Smooth muscle cell (in vitro differentiated cells): ENCODE measurements around the gene RPL22L1. TPM values are rescaled to one million over a fixed set of nuclear protein-coding genes. Genes with fewer than 3 reads are reported as not detected.

Source experiments
- DNase-seq: peaks from one replicate; lab custom pipeline; 2025; ENCODE audit not compliant: unreplicated experiment; lab: John Stamatoyannopoulos, UW
- H2AFZ ChIP-seq: fragments of 200-600 bp; sonication (generic); 2 replicates; pipeline ENCODE4 v1.6.0; 2016; ENCODE audit warnings: antibody characterized with exemption, low read depth, mild to moderate bottlenecking
- H3F3A ChIP-seq: fragments of 200-600 bp; sonication (generic); 2 replicates; pipeline ENCODE4 v1.6.0; 2017; ENCODE audit warnings: antibody characterized with exemption, low read depth
- H3K27ac ChIP-seq: fragments of 200-600 bp; sonication (generic); 2 replicates; pipeline ENCODE4 v1.5.1; 2016; ENCODE audit warnings: low read depth, mild to moderate bottlenecking
- H3K27me3 ChIP-seq: fragments of 200-600 bp; sonication (generic); 2 replicates; pipeline ENCODE4 v1.6.1; 2016; ENCODE audit warnings: low read depth, mild to moderate bottlenecking
- H3K36me3 ChIP-seq: fragments of 200-600 bp; sonication (generic); 2 replicates; pipeline ENCODE4 v1.5.1; 2016; ENCODE audit warnings: low read depth
- H3K4me1 ChIP-seq: fragments of 200-600 bp; sonication (generic); 2 replicates; pipeline ENCODE4 v1.5.1; 2016; ENCODE audit warnings: low read depth
- H3K4me2 ChIP-seq: fragments of 200-600 bp; sonication (generic); 2 replicates; pipeline ENCODE4 v1.6.0; 2016; ENCODE audit warnings: mild to moderate bottlenecking
- H3K4me3 ChIP-seq: fragments of 200-600 bp; sonication (generic); 2 replicates; pipeline ENCODE4 v1.5.1; 2016; ENCODE audit warnings: mild to moderate bottlenecking
- H3K79me2 ChIP-seq: fragments of 200-600 bp; sonication (generic); 2 replicates; pipeline ENCODE4 v1.6.0; 2016; ENCODE audit warnings: low read depth, mild to moderate bottlenecking
- H3K9ac ChIP-seq: fragments of 200-600 bp; sonication (generic); 2 replicates; pipeline ENCODE4 v1.6.0; 2016; ENCODE audit warnings: low read depth
- H3K9me3 ChIP-seq: fragments of 200-600 bp; sonication (generic); replicated peaks from 2 replicates; pipeline ENCODE4 v1.5.1; 2016; ENCODE audit warnings: low read depth
- H4K20me1 ChIP-seq: fragments of 200-600 bp; sonication (generic); 2 replicates; pipeline ENCODE4 v1.6.0; 2016; ENCODE audit warnings: low read depth
- WGBS: methylation state at CpG from one replicate; pipeline ENCODE4 v1.1.7; 2016; ENCODE audit warnings: low lambda C conversion rate; 5-methylcytosine and 5-hydroxymethylcytosine counted together
- polyA plus RNA-seq: library from polyadenylated mRNA; unstranded; fragments of >200 nt; fragmentation: Nextera tagmentation; extraction: Ambion mirVana; gene quantifications from 2 replicates; pipeline ENCODE4 v1.2.1, GENCODE V29; 2016
- total RNA-seq: library from RNA; depleted of rRNA; stranded (reverse); fragments of >200 nt; gene quantifications from 2 replicates; pipeline ENCODE4 v1.2.3, GENCODE V29; 2014
- TF ChIP-seq, protein P1 (sequence below): fragments of 200-600 bp; sonication (generic); IDR thresholded peaks from 2 replicates; pipeline ENCODE4 v1.5.1; 2017; ENCODE audit warnings: borderline replicate concordance, mild to moderate bottlenecking, antibody characterized with exemption; ENCODE audit not compliant: insufficient read depth, poor library complexity, severe bottlenecking

RPL22L1 gene
- total and polyA plus RNA-seq, 2 experiments from 2014 or later = 22.3 to 118 TPM

GRCh38 chr3:170908235-170909116, 38.5 kb upstream of the RPL22L1 start, which contains the start of gene EIF5A2:
EIF5A2 (minus strand) TSS chr3:170908637; CDS start chr3:170907806, 831 bp downstream.
- TF ChIP-seq, protein P1, sequence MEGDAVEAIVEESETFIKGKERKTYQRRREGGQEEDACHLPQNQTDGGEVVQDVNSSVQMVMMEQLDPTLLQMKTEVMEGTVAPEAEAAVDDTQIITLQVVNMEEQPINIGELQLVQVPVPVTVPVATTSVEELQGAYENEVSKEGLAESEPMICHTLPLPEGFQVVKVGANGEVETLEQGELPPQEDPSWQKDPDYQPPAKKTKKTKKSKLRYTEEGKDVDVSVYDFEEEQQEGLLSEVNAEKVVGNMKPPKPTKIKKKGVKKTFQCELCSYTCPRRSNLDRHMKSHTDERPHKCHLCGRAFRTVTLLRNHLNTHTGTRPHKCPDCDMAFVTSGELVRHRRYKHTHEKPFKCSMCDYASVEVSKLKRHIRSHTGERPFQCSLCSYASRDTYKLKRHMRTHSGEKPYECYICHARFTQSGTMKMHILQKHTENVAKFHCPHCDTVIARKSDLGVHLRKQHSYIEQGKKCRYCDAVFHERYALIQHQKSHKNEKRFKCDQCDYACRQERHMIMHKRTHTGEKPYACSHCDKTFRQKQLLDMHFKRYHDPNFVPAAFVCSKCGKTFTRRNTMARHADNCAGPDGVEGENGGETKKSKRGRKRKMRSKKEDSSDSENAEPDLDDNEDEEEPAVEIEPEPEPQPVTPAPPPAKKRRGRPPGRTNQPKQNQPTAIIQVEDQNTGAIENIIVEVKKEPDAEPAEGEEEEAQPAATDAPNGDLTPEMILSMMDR = no peak
- 27% methylated on average over 56 of the region's 73 CpGs for WGBS
- peak; percentile 51 for DNase-seq
- Histone ChIP-seq H3K27me3 (no peaks in the 10 kb centered on the region), H3K9me3 (no peaks in the 10 kb centered on the region), H3K27ac (no peak within 1 kb of the TSS), H3K79me2 (peaks cover 6% of the 10 kb centered on the region), H3F3A (peaks cover 7% of the 10 kb centered on the region), H4K20me1 (no peaks in the 10 kb centered on the region), H2AFZ (peak within 1 kb of the TSS; percentile 99), H3K9ac (peak within 1 kb of the TSS; percentile 76), H3K4me3 (peak within 1 kb of the TSS; percentile 93), H3K36me3 (no peaks in the 10 kb centered on the region), H3K4me2 (peak within 1 kb of the TSS; percentile 96), H3K4me1 (peaks cover 7% of the 10 kb centered on the region)

- Histone ChIP-seq H3K4me1 (peaks cover 7% of the 10 kb centered on the region), H3K36me3 (no peaks in the 10 kb centered on the region), H3F3A (peaks cover 7% of the 10 kb centered on the region), H3K4me3 (peak overlapping the region; percentile 93), H2AFZ (peak overlapping the region; percentile 99), H3K4me2 (peak overlapping the region; percentile 96), H4K20me1 (no peaks in the 10 kb centered on the region), H3K27ac (no peak overlapping the region), H3K9ac (peak overlapping the region; percentile 76), H3K27me3 (no peaks in the 10 kb centered on the region), H3K79me2 (peaks cover 6% of the 10 kb centered on the region), H3K9me3 (no peaks in the 10 kb centered on the region)
- TF ChIP-seq, protein P1 = no peak
- no peak for DNase-seq
- 14% methylated on average over 20 of the region's 33 CpGs for WGBS
Observed at GRCh38 chr3:170907637-170908234, 37.7 kb upstream of the RPL22L1 start.

DNA sequence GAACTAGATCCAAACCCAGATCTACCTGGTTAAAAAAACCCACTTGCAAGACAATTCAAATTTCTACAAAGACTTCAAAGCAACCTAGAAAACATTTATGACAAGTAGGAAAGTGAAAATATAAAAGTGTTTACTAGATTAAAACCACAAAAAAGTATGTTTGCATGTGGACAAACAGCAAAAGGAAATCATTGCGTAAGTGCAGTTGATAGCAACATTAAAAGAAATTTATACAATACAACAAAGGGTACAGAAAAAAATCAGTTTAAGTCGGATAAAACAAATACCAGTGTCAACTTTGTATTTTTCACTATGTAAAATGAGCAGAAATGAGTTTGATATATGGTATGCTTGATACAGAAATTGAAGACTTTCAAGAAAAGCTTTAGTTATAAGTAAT, 35.9 kb upstream of the RPL22L1 start:
- no peak for DNase-seq
- H3K4me2 ChIP-seq = no peak overlapping the region
- 95% methylated on average over 2 of the region's 2 CpGs for WGBS

More for the DNA sequence above, 35.9 kb upstream of the RPL22L1 start:
- Histone ChIP-seq H3K9me3 (no peaks in the 10 kb centered on the region), H3K27ac (no peak overlapping the region), H3K4me1 (peaks cover 7% of the 10 kb centered on the region), H3F3A (peaks cover 7% of the 10 kb centered on the region), H2AFZ (no peak overlapping the region), H3K27me3 (no peaks in the 10 kb centered on the region), H4K20me1 (no peaks in the 10 kb centered on the region), H3K79me2 (peaks cover 6% of the 10 kb centered on the region), H3K4me3 (no peak overlapping the region), H3K36me3 (no peaks in the 10 kb centered on the region), H3K9ac (no peak overlapping the region)
- TF ChIP-seq, protein P1 = no peak
